Brain microvascular endothelial cell (primary cell): ENCODE measurements around the gene EIF1B.

Experiments used
- DNase-seq: peaks from one replicate; pipeline ENCODE4 v3.0.0-alpha.2; 2020
- H3K27ac ChIP-seq: fragments of 250-450 bp; sonication (Bioruptor Pico); 2 replicates; pipeline ENCODE4 v1.5.1; 2020; ENCODE audit warnings: mild to moderate bottlenecking, moderate library complexity
- H3K27me3 ChIP-seq: fragments of 250-450 bp; sonication (Bioruptor Pico); replicated peaks from 2 replicates; pipeline ENCODE4 v1.5.1; 2020; ENCODE audit warnings: mild to moderate bottlenecking
- H3K36me3 ChIP-seq: fragments of 250-450 bp; sonication (Bioruptor Pico); replicated peaks from 2 replicates; pipeline ENCODE4 v1.5.1; 2020; ENCODE audit warnings: mild to moderate bottlenecking
- H3K4me3 ChIP-seq: 2 replicates; pipeline ENCODE4 v1.5.1; 2011; ENCODE audit warnings: low read depth, mild to moderate bottlenecking, control low read depth, low read length, moderate library complexity
- in situ Hi-C: cut with HindIII; loops from 2 replicates; pipeline ENCODE4 v1.10.0; 2017; ENCODE audit warnings: low sequenced_read_pairs, low pct_ligation_motif_present
- TF ChIP-seq, protein P1 (sequence below): IDR thresholded peaks from 2 replicates; pipeline ENCODE4 v1.5.1; 2011; ENCODE audit warnings: low read depth, mild to moderate bottlenecking, moderate library complexity, low read length, control low read depth, inconsistent platforms; ENCODE audit errors: missing control alignments

EIF1B gene

DNA sequence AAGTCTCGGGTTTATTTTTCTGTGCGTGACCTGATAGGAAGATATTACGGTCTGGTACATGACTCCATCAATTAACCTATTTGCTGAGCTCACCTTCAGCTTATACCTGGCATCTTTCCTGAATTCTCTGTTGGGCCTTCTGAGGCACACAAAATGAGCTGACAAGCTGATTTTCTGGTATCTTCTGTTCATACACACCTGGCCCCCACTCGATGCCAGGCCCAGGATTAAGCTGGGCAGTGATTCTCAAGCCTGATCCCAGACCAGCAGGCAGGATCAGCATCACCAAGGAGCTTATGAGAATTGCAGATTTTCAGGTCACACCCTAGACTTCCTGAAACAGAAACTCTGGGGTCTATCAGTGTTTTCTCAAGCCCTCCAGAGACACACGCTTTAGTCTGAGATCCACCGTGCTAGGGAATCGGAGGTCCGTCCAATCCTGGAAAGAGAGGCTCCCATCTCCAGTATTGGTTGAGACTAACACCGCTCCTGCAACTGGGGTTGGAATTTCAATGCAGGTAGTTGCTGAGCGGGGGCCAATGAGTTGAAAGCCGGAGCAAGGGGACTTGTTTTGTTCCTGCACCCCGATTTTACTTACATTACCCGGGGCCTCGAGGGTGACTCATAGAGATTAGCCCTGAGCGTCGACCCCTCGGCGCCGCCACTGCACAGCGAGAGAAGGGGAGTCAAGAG is 636 bp upstream of the EIF1B start:
- DNase-seq: no peak
- H3K36me3 ChIP-seq: peaks cover 18% of the 10 kb centered on the region
- H3K27ac ChIP-seq: peak overlapping the region; percentile 84
- peak overlapping the region; percentile 93 for H3K4me3 ChIP-seq
- TF ChIP-seq, protein P1, sequence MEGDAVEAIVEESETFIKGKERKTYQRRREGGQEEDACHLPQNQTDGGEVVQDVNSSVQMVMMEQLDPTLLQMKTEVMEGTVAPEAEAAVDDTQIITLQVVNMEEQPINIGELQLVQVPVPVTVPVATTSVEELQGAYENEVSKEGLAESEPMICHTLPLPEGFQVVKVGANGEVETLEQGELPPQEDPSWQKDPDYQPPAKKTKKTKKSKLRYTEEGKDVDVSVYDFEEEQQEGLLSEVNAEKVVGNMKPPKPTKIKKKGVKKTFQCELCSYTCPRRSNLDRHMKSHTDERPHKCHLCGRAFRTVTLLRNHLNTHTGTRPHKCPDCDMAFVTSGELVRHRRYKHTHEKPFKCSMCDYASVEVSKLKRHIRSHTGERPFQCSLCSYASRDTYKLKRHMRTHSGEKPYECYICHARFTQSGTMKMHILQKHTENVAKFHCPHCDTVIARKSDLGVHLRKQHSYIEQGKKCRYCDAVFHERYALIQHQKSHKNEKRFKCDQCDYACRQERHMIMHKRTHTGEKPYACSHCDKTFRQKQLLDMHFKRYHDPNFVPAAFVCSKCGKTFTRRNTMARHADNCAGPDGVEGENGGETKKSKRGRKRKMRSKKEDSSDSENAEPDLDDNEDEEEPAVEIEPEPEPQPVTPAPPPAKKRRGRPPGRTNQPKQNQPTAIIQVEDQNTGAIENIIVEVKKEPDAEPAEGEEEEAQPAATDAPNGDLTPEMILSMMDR: no peak
- no peaks in the 10 kb centered on the region for H3K27me3 ChIP-seq
- in situ Hi-C loops: no loop called here

DNA sequence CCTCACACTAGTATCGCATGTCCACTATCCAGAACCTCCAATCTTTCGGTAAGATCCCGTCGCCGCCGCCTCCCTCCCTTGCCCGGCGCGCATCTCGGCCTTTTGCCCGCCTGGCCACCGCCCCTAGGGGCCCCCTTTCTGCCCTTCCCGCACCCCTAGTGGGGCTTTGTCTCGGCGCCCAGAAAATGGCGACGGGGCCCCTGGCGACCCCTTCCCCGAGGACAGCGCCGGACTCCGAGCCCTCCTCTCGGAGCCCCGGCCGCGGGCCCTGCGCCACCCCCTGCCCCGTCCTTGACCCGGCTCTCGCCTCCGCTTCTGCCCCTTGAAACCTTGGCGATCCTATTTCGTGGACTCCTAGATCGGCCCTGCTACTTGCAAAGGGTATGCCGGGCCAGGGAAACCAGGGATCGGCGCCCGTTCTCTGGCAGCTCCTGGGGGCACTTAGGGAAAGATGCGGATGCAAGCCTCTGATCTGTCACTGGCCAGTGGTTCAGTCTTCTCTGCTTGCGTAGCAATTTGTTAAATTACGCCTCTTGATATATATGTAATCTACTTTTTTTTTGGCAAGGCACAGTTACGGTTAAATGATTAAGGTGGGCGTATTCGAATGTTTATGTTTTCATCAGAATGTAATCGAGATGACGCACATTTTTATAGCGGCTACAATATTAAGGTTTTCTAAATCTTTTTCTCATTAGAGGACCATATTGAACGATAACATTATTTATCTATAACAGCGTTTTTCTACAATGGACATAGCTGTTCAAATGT is 603 bp downstream of the EIF1B start:
- no peak for DNase-seq

DNA sequence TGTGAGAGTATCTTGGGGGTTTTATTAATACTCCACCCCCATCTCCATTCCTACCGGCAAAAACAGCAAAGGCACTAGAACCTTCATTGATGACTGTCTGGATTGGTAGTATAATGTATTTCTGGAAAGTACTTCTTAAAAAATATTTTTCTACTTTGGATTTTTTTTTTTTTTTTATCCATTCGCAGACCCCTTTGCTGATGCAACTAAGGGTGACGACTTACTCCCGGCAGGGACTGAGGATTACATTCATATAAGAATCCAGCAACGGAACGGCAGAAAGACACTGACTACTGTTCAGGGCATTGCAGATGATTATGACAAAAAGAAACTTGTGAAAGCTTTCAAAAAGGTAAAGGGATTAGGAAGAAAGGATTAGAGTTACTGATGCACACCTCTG is 1.2 kb downstream of the EIF1B start:
- DNase-seq: no peak
- TF ChIP-seq, protein P1: no peak
- in situ Hi-C loops: no loop called here
- Histone ChIP-seq H3K27ac (peak overlapping the region; percentile 84), H3K4me3 (peak overlapping the region; percentile 93), H3K36me3 (peaks cover 18% of the 10 kb centered on the region), H3K27me3 (no peaks in the 10 kb centered on the region)

More for the DNA sequence above, 603 bp downstream of the EIF1B start:
- TF ChIP-seq, protein P1: no peak
- peaks cover 18% of the 10 kb centered on the region for H3K36me3 ChIP-seq
- no peaks in the 10 kb centered on the region for H3K27me3 ChIP-seq
- in situ Hi-C loops: no loop called here
- peak overlapping the region; percentile 84 for H3K27ac ChIP-seq
- peak overlapping the region; percentile 93 for H3K4me3 ChIP-seq

DNA sequence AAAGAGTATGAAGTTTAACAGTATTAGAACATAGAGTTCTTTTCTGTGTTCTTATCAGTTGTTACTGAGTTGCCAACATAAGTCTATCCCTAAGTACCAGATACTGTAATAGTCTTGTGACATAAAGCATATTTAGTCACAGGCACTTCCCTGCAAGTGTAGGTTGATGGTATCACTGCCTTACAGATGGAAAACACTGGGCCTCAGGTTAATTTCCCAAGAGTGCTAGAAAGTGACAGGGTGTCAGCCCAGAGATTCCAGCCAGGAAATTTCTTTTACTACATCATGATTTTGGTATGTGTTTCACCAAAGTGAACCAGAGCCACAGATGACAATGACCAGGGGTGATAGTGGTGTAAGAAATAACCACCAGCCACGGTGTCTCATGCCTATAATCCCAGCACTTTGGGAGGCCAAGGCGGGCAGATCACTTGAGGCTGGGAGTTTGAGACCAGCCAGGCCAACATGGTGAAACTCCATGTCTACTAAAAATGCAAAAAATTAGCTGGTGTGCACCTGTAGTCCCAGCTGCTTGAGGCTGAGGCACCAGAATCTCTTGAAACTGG is 3.2 kb downstream of the EIF1B start:
- Histone ChIP-seq H3K27ac (no peak overlapping the region), H3K4me3 (no peak overlapping the region), H3K27me3 (no peaks in the 10 kb centered on the region), H3K36me3 (peaks cover 18% of the 10 kb centered on the region)
- in situ Hi-C loops: no loop called here
- no peak for DNase-seq
- TF ChIP-seq, protein P1: no peak

DNA sequence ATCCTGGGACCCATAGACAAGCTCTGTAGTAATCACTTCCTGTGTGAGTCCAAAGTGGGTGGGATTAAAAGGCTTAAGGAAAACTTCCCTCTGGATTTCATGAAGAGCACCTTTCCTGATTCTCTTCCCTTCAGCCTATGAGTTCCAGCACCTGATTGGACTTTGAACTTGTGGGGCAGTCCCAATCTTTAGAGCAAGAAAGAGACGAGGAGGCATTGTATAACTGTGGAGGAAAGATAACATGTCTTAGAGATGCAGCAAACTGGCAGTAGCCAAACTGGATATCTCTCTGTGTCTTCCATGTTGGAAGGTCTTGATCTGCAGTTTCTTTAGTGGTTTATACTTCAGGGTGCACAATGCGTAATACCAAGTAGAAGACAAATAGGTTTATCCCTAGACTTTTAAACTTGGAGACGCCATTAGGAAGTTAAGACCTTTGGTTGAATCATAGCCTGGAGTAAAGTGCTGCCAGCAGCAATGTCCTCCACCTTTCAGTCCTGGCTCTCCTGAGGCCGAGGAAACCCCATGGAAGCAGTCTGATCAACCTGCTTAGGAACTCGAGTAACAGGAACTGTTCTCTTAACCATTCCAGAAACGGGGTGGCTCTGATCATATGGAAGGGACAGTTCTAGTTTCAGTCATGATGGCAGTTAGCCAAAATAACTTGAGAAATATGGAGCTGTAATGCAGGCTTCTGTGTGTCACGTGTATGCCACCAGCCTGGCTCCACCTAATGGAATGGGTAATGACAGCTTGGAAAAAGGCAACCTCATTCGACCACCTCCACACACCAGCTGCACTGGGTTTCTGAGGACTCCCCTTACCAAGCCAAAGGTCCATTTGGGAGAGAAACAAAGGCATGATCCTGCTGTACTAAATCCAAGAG is 4.7 kb downstream of the EIF1B start:
- in situ Hi-C loops: no loop called here
- Histone ChIP-seq H3K27me3 (no peaks in the 10 kb centered on the region), H3K4me3 (no peak overlapping the region), H3K36me3 (peaks cover 18% of the 10 kb centered on the region), H3K27ac (no peak overlapping the region)
- DNase-seq: no peak
- TF ChIP-seq, protein P1: no peak
